22Rv1 (cell line): ENCODE measurements around the gene VAPB.

Source experiments
- ZFX ChIP-seq: fragments of 450-650 bp; IDR thresholded peaks from 2 replicates; pipeline ENCODE4 v1.6.1; 2017; ENCODE audit warnings: antibody characterized with exemption, borderline replicate concordance
- TF ChIP-seq, protein P1 (sequence below): fragments of 450-650 bp; IDR thresholded peaks from 2 replicates; pipeline ENCODE4 v1.5.1; 2017; ENCODE audit warnings: mild to moderate bottlenecking

DNA sequence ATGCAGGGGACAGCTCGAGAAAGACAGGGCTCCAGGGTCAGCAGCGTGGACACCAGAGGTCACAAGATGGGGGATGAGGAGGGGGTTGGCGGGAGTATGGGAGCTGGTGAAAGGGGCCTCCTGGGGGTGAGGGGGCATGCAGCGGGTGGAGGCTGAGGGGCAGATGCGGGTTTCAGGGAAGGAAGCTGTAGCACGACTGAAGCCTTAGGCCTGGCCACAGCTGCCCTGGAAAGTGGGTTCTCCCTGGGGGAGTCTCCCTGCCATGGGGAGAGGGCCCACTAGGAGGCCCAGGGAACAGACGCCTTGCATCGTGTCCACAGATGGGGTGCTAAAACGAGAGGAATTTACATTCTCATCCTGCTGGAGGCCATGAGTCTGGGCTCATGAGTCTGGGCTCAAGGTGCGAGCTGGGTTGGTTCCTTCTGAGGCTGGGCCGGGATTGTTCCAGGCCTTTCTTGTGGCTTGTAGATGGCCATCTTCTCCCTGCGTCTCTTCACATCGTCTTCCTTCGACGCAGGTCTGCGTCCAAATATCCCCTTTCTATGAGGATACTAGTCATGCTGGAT, 108.1 kb downstream of the VAPB start:
- TF ChIP-seq, protein P1, sequence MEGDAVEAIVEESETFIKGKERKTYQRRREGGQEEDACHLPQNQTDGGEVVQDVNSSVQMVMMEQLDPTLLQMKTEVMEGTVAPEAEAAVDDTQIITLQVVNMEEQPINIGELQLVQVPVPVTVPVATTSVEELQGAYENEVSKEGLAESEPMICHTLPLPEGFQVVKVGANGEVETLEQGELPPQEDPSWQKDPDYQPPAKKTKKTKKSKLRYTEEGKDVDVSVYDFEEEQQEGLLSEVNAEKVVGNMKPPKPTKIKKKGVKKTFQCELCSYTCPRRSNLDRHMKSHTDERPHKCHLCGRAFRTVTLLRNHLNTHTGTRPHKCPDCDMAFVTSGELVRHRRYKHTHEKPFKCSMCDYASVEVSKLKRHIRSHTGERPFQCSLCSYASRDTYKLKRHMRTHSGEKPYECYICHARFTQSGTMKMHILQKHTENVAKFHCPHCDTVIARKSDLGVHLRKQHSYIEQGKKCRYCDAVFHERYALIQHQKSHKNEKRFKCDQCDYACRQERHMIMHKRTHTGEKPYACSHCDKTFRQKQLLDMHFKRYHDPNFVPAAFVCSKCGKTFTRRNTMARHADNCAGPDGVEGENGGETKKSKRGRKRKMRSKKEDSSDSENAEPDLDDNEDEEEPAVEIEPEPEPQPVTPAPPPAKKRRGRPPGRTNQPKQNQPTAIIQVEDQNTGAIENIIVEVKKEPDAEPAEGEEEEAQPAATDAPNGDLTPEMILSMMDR = no peak
- no peak for TF ChIP-seq ZFX
